Hematopoietic multipotent progenitor cell treated with erythropoietin and hydrocortisone succinate and interleukin-3 and kit ligand, for 4 days (in vitro differentiated cells): Measurements from ENCODE around the gene PIP5KL1.

Experiments used
- DNase-seq: peaks from one replicate; pipeline ENCODE4 v3.0.0-alpha.2; 2015

PIP5KL1 gene

GRCh38 chr9:127928676-127929624 is 1.6 kb downstream of the PIP5KL1 start:
- no peak for DNase-seq

- DNase-seq = no peak
Measured at GRCh38 chr9:127927988-127928675, 2.4 kb downstream of the PIP5KL1 start.

DNA sequence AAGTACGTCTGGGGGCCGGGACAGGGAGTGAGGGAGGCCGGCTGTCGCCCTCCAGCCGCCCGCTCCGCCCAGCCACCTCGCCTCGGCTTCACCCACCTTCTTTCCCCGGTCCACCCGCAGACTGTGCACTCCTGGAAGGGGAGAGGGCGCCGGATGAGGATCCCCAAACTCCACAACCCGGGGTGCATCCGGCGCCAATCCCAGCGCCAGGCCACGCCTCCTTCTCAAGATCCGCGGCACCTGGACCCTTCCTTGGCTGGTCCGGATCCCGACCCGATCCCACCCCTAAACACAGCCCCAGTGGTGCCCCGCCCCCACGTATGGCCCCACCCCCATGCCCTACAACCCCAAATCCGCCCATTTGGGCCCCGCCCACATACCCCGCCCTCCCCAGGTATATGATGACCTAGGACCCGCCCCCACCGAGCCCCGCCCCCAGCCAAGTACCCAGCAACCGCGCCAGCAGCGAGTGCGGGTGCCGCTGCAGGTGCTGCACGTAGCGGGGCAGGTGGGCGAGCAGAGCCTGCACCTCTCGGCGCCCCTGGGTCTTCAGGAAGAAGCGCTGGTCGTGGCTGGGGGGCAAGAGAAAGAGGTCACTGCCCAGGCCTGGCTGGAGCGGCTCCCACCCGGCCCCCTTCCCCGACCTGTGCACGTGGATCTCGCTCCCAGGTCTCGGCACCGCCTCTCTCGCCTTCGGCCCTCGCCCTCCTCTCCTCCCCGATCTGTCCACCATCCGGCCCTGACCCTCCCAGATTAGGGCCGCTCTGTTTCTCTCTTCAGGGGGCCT is 3.2 kb downstream of the PIP5KL1 start:
- DNase-seq = no peak

DNA sequence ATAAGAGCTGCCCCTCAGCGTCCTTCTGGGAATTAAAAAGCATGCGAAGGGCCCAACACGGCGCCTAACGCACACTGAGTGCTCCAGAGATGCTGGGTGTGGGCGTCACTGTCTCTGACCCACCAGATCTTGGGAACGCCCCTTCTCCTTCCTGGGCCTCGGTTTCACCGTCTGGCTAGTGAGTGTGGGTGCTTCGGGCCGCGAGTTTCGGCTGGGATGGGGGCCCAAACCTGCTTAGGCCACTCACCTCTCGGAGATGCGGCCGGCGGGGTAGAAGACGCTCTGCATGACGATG is 3.7 kb downstream of the PIP5KL1 start:
- DNase-seq = no peak

DNA sequence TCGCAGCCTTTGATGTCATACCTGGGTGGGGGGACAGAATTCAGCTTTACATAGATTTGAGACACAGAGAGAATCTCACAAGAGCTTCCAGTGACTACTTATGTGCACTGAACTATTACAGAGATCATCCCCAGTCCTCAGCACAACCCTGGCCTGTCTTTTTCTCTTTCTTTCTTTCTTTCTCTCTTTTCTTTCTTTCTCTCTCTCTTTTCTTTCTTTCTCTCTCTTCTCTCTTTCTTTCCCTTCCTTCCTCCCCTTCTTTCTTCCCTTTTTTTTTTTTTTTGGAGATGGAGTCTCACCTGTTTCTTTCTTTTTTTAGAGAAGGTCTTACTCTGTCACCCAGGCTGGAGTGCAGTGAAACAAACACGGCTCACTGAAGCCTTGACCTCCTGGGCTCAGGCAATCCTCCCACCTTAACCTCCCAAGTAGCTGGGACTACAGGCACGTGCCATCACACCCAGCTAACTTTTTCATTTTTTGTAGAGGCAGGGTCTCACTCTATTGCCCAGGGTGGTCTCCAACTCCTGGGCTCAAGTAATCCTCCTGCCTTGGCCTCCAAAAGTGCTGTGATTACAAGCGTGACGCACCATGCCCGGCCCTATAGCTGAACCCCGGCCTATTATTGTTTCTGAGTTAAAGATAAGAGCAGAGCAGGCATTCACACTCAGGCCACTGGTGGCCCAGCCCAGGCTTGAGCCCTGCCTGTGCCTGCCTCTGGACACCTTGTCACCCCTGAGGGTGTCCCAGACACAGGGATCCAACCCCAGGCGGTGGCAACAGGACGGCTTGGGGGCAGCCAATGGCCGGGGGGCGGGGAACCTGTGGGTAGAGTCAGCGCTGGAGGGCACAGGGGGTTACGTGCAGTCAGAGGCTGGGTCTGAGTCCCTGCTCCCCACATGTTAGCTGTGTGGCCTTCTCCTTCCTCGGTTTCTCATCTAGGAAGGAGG is 4.3 kb downstream of the PIP5KL1 start:
- no peak for DNase-seq

DNA sequence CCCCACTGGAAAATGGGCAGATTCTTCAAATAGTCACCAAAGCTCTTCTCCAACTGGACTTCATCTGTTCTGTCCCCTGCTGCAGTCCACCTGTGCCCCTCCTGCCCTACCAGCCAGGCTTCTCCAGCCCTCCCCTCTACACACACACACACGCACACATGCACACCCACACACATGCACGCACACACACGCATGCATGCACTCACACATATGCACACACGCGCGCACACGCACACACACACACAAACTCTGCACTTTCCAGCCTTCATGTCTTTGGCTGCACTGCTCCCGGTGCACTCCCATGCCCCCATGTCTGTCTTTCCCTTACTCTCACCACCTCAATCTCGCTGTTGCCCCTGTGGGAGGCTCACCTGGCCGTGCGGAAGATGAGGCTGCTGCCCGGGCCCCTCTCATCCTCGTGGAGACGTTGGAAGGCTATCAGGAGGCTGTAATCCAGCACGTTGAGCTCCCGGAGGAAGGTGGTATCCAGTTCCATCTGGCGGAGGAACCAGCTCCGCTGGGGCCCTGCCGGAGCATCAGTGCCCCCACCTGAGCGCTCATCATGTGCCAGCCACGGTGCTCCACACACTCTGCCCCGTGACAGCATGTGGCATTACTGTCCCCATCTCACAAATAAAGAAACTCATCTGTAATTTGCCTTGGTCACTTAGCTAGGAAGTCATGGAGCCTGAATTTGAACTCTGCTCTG is 5.7 kb downstream of the PIP5KL1 start:
- no peak for DNase-seq

DNA sequence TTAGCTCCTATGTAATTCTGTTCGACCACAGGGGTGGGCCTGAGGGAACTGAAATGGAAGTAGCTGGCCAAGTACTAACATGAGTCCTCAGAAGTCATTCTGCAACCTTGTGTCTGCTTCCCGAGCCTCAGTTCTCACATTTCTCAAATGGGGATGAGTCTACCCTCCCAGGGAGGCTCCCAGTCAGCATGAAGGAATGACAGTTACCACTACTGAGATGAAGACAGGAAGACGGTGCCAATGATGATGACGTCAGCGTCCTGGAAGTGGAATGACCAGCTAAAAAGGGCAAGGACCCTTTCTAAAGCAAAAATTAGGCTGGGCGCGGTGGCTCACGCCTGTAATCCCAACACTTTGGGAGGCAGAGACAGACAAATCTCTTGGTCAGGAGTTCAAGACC is 6.8 kb downstream of the PIP5KL1 start:
- no peak for DNase-seq

DNA sequence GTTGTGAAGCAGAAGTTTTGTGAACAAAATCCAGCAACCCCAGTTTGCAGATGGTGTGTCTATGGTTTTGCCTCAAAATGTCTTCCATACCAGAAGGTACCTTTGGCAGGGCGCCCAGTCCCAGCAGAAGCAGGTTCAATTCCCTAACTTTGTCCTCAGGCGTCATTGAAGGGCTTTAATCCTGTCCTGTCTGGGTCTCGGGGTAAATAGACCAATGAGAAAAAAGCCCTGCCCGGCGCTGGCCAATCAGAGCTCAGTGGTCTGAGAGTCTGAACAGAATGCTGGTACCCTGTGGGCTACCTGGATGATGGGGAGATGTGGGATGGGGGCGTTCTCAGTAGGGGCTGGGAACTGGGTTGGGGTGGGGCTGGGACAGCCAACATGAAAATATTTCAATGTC is 7.5 kb downstream of the PIP5KL1 start:
- DNase-seq = no peak

DNA sequence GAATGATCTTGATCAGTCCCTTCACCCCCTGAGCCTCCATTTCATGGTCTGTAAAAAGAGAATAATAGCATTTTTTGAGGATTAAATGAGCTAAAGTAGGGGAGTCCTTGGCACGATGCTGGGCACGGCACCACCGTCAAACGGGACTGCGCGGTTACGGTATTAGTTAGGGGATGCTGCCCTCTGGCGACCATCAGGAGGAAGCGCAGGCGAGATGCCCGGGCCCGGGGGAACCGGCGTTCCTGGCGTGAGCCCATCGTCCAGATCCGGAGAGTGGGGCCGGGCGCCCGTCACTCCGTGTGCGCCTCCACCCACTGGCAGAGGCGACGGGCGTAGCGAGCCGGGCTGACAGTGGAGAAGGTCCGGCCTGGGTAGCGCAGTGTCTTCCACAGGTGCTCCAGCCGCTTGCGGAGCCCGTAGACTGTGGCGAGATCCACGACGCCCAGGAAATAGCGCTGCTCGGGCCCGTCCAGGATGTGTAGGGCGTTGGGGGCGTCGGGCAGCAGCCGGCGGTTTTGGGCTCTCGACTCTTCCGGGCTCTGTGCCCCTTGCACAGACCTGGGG is 8.9 kb downstream of the PIP5KL1 start:
- peak; percentile 77 for DNase-seq

DNA sequence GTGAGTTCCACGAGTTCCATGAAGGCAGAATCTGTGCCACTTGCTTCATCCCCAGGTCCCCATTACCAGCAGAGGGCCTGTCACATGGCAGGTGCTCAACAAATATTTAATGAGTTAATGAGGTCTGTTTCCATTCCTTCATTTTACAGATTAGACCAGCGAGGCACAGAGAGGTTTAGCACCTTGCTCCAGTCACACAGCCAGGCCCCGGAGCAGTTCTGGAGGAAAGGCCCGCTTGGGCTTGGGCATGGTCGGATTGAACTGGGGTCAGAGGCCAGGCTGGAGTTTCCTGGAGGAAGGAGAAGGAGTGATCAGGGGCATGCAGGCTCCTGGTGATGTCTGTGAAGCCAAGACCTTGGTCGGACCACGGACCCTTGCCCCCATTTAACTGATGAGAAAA is 9.8 kb downstream of the PIP5KL1 start:
- DNase-seq = no peak

DNA sequence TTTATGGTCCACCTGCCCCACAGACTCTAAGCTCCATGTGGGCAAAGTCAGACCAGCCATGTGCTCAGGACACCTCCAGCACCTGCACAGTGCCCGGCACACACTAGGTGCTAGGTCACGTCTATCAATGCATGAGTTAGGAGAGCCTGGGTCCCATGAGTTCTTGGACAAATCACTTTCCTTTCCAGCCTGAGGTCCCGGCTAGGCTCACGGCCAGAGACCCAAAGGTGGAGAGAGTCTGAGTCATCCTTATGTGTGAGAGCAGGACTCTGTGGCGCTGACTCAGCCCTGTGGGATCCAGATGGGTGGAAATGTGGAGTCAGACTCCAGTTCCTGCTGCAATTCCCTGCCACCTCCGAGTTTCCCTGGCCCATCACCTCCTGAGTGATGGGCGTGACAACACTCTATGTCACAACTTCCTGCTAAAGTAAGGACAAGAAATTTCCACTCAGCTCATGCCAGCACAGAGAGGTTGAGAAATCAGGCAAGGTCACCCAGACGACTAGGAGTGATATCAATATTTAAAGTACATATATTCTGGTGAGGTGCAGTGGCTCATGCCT is 11.2 kb downstream of the PIP5KL1 start:
- DNase-seq = no peak

DNA sequence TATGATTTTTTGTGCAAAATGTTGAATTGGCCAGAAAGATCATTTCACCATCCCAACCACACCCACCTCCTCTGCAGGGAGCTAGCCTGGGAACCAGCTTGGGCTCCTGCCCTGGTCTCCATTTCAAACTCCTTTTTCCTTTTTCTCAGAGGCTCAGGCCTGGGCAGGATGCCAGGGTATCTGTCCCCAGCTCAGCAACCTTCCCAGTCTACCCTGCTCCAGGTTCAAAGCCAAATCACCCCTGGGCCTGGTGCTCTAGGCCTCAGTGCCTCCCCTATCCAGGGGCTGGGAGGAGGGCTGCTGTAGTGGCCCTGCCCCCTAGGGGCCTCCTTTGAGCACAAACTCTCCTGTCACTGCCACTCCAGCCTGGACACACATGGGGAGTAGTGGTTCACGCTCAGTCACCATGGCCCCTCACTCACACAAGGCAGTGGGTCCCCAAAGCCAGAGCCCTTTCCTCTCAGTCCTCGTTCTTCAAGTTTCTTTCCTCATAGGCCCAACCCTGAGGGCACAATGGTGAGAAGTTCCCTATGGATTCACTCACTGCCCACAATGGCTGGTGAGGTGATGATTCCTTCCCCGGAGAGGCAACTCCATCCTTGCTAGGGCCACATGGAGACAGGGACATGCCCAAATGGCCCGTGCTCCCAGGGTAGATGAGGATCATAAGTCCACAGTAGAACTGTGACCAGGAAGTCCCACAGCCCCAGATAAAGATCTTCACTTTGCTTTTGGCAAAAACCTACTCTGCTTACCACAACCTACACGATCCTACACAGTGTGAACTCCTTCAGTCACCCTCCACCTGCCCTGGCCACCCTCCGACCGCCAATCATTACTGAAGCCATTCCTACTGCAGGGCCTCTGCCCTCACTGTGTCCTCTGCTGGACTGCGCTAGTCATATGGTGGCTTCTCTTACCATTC is 12.1 kb downstream of the PIP5KL1 start:
- peak; percentile 69 for DNase-seq

DNA sequence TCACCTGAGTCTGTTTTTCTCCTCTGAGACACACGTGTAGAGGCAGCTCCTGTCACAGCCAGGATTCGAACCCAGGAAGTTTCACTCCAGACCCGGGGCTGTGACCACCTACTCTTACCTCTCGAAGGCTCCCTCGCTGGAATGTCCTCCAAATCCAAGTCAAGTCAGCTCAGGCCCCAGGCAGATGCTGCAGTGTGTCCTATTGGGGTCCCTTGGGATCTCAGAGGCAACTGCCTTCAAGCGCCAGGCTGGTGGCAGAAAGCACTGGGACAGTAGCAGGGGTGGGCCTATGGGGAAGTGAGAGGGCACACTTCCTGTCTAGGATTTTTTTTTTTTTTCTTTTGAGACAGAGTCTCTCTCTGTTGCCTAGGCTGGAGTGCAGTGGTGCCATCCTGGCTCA is 13.0 kb downstream of the PIP5KL1 start:
- no peak for DNase-seq

GRCh38 chr9:127916720-127917581 is 13.6 kb downstream of the PIP5KL1 start, which contains the start of gene ST6GALNAC4:
Gene ST6GALNAC4, minus strand, starts transcription at chr9:127917041. Its CDS starts 622 bp downstream, at chr9:127916419.
- DNase-seq = peak; percentile 96

- peak; percentile 56 for DNase-seq
Measured at GRCh38 chr9:127915801-127916719, 14.5 kb downstream of the PIP5KL1 start.

GRCh38 chr9:127915325-127915752 is 15.2 kb downstream of the PIP5KL1 start:
- no peak for DNase-seq

- DNase-seq = no peak
Measured at GRCh38 chr9:127913682-127914081, 16.9 kb downstream of the PIP5KL1 start.

DNA sequence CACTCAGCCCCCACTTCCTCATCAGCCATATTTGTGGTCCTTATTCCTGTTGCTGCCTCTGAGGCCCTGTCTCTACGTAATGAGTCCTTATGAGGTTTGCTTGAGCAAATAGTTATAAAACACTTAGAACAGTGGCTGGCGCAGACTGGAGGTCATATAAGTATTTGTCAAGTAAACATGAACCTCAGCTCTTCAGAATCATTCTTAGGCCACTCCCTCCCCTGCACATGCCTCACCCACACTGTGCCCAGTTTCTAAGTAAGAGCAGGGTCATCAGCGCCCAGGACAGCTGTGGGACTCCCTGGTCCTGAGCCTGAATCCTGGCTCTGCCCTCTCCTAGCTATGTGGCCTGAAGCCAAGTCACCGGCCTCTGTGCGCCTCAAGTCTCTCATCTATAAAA is 17.7 kb downstream of the PIP5KL1 start:
- DNase-seq = no peak
